ENCODE data around the gene INSYN2B. TPM values are rescaled to one million over a fixed set of nuclear protein-coding genes. Genes with fewer than 3 reads are reported as not detected.

The INSYN2B gene
- polyA plus RNA-seq, 1 experiment: 2.0 TPM

GRCh38 chr5:169862391-169862811 is 117.9 kb downstream of the INSYN2B start:
- DNase-seq (ENCODE audit: low read depth): no peak
- no peak for TF ChIP-seq CTCF (IDR thresholded peaks at IDR 0.05; ENCODE audit: insufficient read depth, low read depth, low read length)
- H3K36me3 ChIP-seq (ENCODE audit: control insufficient read depth, insufficient read depth, low read length): no peaks in the 10 kb centered on the region
- POLR2A ChIA-PET: interaction anchor here (0.7 kb wide), 1 partner anchor 11 kb away, joined by 5 read pairs; no protein-coding TSS in a partner anchor
- no peaks in the 10 kb centered on the region for H3K27me3 ChIP-seq (ENCODE audit: control insufficient read depth, insufficient read depth, low read length)
- no peak overlapping the region for H3K4me3 ChIP-seq (ENCODE audit: low read depth, low read length)
- CTCF ChIA-PET: interaction anchor here (1.1 kb wide), 1 partner anchor 12 kb away, joined by 3 read pairs; no protein-coding TSS in a partner anchor

GRCh38 chr5:169861934-169862333 is 118.4 kb downstream of the INSYN2B start:
- H3K36me3 ChIP-seq (ENCODE audit: control insufficient read depth, insufficient read depth, low read length): no peaks in the 10 kb centered on the region
- no peak for TF ChIP-seq CTCF (IDR thresholded peaks at IDR 0.05; ENCODE audit: insufficient read depth, low read depth, low read length)
- no peaks in the 10 kb centered on the region for H3K27me3 ChIP-seq (ENCODE audit: control insufficient read depth, insufficient read depth, low read length)
- H3K4me3 ChIP-seq (ENCODE audit: low read depth, low read length): no peak overlapping the region
- ChIA-PET POLR2A (interaction anchor here (0.6 to 0.7 kb wide), 2 partner anchors 12 to 117 kb away, joined by 5 to 7 read pairs; no protein-coding TSS in a partner anchor), CTCF (interaction anchor here (1.1 to 1.6 kb wide), 3 partner anchors 12 to 165 kb away, joined by 3 to 15 read pairs (median 3); partner anchors contain the start of gene INSYN2B)
- peak; percentile 82 for DNase-seq (ENCODE audit: low read depth)

GRCh38 chr5:169861433-169861832 is 118.9 kb downstream of the INSYN2B start:
- no peaks in the 10 kb centered on the region for H3K27me3 ChIP-seq (ENCODE audit: control insufficient read depth, insufficient read depth, low read length)
- no peaks in the 10 kb centered on the region for H3K36me3 ChIP-seq (ENCODE audit: control insufficient read depth, insufficient read depth, low read length)
- TF ChIP-seq CTCF (IDR thresholded peaks at IDR 0.05; ENCODE audit: insufficient read depth, low read depth, low read length): no peak
- no peak overlapping the region for H3K4me3 ChIP-seq (ENCODE audit: low read depth, low read length)
- ChIA-PET CTCF (interaction anchor here (0.6 to 1.6 kb wide), 4 partner anchors 11 to 165 kb away, joined by 3 to 15 read pairs (median 4); partner anchors contain the start of gene INSYN2B), POLR2A (interaction anchor here (0.6 kb wide), 1 partner anchor 117 kb away, joined by 7 read pairs; no protein-coding TSS in a partner anchor)
- DNase-seq (ENCODE audit: low read depth): no peak

- H3K36me3 ChIP-seq (ENCODE audit: control insufficient read depth, insufficient read depth, low read length): no peaks in the 10 kb centered on the region
- POLR2A ChIA-PET: no interaction called here
- DNase-seq (ENCODE audit: low read depth): no peak
- H3K4me3 ChIP-seq (ENCODE audit: low read depth, low read length): no peak overlapping the region
- CTCF ChIA-PET: interaction anchor here (1.2 to 1.6 kb wide), 2 partner anchors 120 to 164 kb away, joined by 3 to 15 read pairs; partner anchors contain the start of gene INSYN2B
- H3K27me3 ChIP-seq (ENCODE audit: control insufficient read depth, insufficient read depth, low read length): no peaks in the 10 kb centered on the region
- no peak for TF ChIP-seq CTCF (IDR thresholded peaks at IDR 0.05; ENCODE audit: insufficient read depth, low read depth, low read length)
These were observed 119.7 kb downstream of the INSYN2B start for GRCh38 chr5:169860585-169860984.

- ChIA-PET POLR2A (no interaction called here), CTCF (no interaction called here)
- H3K36me3 ChIP-seq (ENCODE audit: control insufficient read depth, insufficient read depth, low read length): no peaks in the 10 kb centered on the region
- DNase-seq (ENCODE audit: low read depth): peak; percentile 76
- TF ChIP-seq CTCF (IDR thresholded peaks at IDR 0.05; ENCODE audit: insufficient read depth, low read depth, low read length): no peak
- H3K4me3 ChIP-seq (ENCODE audit: low read depth, low read length): no peak overlapping the region
- no peaks in the 10 kb centered on the region for H3K27me3 ChIP-seq (ENCODE audit: control insufficient read depth, insufficient read depth, low read length)
These were observed 123.7 kb downstream of the INSYN2B start for GRCh38 chr5:169856571-169856970.

All from BJ (cell line).